CD14-positive monocyte (primary cell): ENCODE results near the gene C1orf87. TPM values are rescaled to one million over a fixed set of nuclear protein-coding genes. Genes with fewer than 3 reads are reported as not detected.

Source experiments
- DNase-seq, 3 donors: peaks; one replicate each; pipeline ENCODE4 v3.0.0-alpha.2; 2011 to 2022
- H2AFZ ChIP-seq: 2 replicates; pipeline ENCODE4 v1.6.0; 2012; ENCODE audit warnings: mild to moderate bottlenecking, low read depth, low read length, inconsistent platforms; ENCODE audit not compliant: insufficient read depth, poor library complexity, severe bottlenecking
- H3K27ac ChIP-seq, 2 donors: 1 replicate in 1 of 2; 2 replicates in 1 of 2; pipeline ENCODE4 v1.5.1; 2012 to 2013; ENCODE audit warnings: low read length in 2 of 2, control low read depth in 1 of 2, inconsistent platforms in 1 of 2, low read depth in 1 of 2, mild to moderate bottlenecking in 1 of 2
- H3K27me3 ChIP-seq, 2 donors: one replicate each; pipeline versions ENCODE4 v1.6.0 to v1.6.1; 2011 to 2013; ENCODE audit warnings: low read length in 2 of 2; ENCODE audit not compliant: control insufficient read depth in 2 of 2, insufficient read depth in 2 of 2
- H3K36me3 ChIP-seq, 2 donors: replicated peaks in 1 of 2; 1 replicate in 1 of 2; 2 replicates in 1 of 2; pipeline versions ENCODE4 v1.5.1 to v1.6.1; 2012 to 2013; ENCODE audit warnings: low read length in 2 of 2, control low read depth in 1 of 2, inconsistent platforms in 1 of 2, mild to moderate bottlenecking in 1 of 2; ENCODE audit not compliant: insufficient read depth in 2 of 2, control insufficient read depth in 1 of 2
- H3K4me1 ChIP-seq, 2 donors: 1 replicate in 1 of 2; 2 replicates in 1 of 2; pipeline versions ENCODE4 v1.5.1 to v1.6.1; 2012 to 2013; ENCODE audit warnings: low read length in 2 of 2, control low read depth in 1 of 2, inconsistent platforms in 1 of 2, mild to moderate bottlenecking in 1 of 2, moderate library complexity in 1 of 2; ENCODE audit not compliant: insufficient read depth in 2 of 2, control insufficient read depth in 1 of 2
- H3K4me2 ChIP-seq: replicated peaks from 2 replicates; pipeline ENCODE3; 2012; ENCODE audit warnings: low read length, moderate library complexity, mild to moderate bottlenecking; ENCODE audit not compliant: poor library complexity, severe bottlenecking; ENCODE audit errors: extremely low read depth
- H3K4me3 ChIP-seq, 3 experiments: fragments of 200-600 bp in 1 of 3; sonication (generic) in 1 of 3; replicated peaks in 1 of 3; 1 replicate in 2 of 3; 2 replicates in 1 of 3; pipeline ENCODE4 v1.5.1; 2011 to 2013; ENCODE audit warnings: low read length in 3 of 3, mild to moderate bottlenecking in 3 of 3, control low read depth in 2 of 3, low read depth in 2 of 3, inconsistent platforms in 1 of 3, moderate library complexity in 1 of 3
- H3K79me2 ChIP-seq: 2 replicates; pipeline ENCODE4 v1.6.0; 2012; ENCODE audit warnings: mild to moderate bottlenecking, control low read depth, inconsistent platforms, low read length, moderate library complexity; ENCODE audit not compliant: insufficient read depth
- H3K9ac ChIP-seq: 2 replicates; pipeline ENCODE4 v1.6.0; 2017; ENCODE audit warnings: low read length, mild to moderate bottlenecking; ENCODE audit not compliant: insufficient read depth, poor library complexity, severe bottlenecking
- H3K9me3 ChIP-seq, 2 donors: replicated peaks in 1 of 2; 1 replicate in 1 of 2; 2 replicates in 1 of 2; pipeline versions ENCODE4 v1.5.1 to v1.6.1; 2012 to 2013; ENCODE audit warnings: low read length in 2 of 2, control low read depth in 1 of 2; ENCODE audit not compliant: control insufficient read depth in 1 of 2, insufficient read depth in 1 of 2
- H4K20me1 ChIP-seq: 2 replicates; pipeline ENCODE4 v1.6.0; 2012; ENCODE audit warnings: mild to moderate bottlenecking, low read length, control low read depth, moderate library complexity; ENCODE audit not compliant: insufficient read depth
- H3K27ac Mint-ChIP-seq, 7 donors: one replicate each; pipeline ENCODE4 v1.8.0; 2020; ENCODE audit warnings: mild to moderate bottlenecking in 7 of 7, mixed read lengths in 7 of 7, moderate library complexity in 6 of 7, inconsistent platforms in 2 of 7
- H3K27me3 Mint-ChIP-seq, 3 donors: one replicate each; pipeline ENCODE4 v1.8.0; 2021 to 2022; ENCODE audit warnings: low read depth in 3 of 3, mild to moderate bottlenecking in 3 of 3, mixed read lengths in 3 of 3, moderate library complexity in 3 of 3, inconsistent platforms in 1 of 3
- H3K36me3 Mint-ChIP-seq, 2 donors: one replicate each; pipeline ENCODE4 v1.8.0; 2020; ENCODE audit warnings: mixed read lengths in 2 of 2, inconsistent platforms in 1 of 2, mild to moderate bottlenecking in 1 of 2
- H3K4me1 Mint-ChIP-seq: one replicate; pipeline ENCODE4 v1.8.0; 2020; ENCODE audit warnings: mild to moderate bottlenecking, mixed read lengths
- H3K4me3 Mint-ChIP-seq, 2 donors: one replicate each; pipeline ENCODE4 v1.8.0; 2020; ENCODE audit warnings: mild to moderate bottlenecking in 2 of 2, mixed read lengths in 2 of 2, moderate library complexity in 1 of 2
- H3K9me3 Mint-ChIP-seq, 7 donors: one replicate each; pipeline ENCODE4 v1.8.0; 2020 to 2022; ENCODE audit warnings: mixed read lengths in 7 of 7, mild to moderate bottlenecking in 6 of 7, moderate library complexity in 6 of 7, inconsistent platforms in 2 of 7
- WGBS: methylation state at CpG from one replicate; pipeline ENCODE4 v1.1.5; 2013; ENCODE audit warnings: missing lambda C conversion rate; ENCODE audit not compliant: insufficient coverage; 5-methylcytosine and 5-hydroxymethylcytosine counted together
- intact Hi-C, 2 donors: fragments of 100-400 bp; cut with micrococcal nuclease; formaldehyde crosslinking; loops; one replicate each; pipeline versions ENCODE4 v1.15.0 to v1.15.1; 2023
- polyA plus RNA-seq, 3 donors: library from polyadenylated mRNA; depleted of rRNA in 1 of 3; unstranded in 2 of 3; stranded (reverse) in 1 of 3; fragments of 300-500 nt in 2 of 3; fragments of >200 nt in 1 of 3; fragmentation: Illumina TruSeq in 2 of 3; gene quantifications; 1 replicate in 2 of 3; 2 replicates in 1 of 3; pipeline ENCODE4 v1.2.3, GENCODE V29; 2012 to 2021
- TF ChIP-seq, protein P1 (sequence below): fragments of 200-600 bp; IDR thresholded peaks from one replicate; pipeline ENCODE4 v1.8.0; 2022; ENCODE audit warnings: antibody characterized with exemption, mild to moderate bottlenecking

The C1orf87 gene
- polyA plus RNA-seq, 3 donors, result not detected

DNA sequence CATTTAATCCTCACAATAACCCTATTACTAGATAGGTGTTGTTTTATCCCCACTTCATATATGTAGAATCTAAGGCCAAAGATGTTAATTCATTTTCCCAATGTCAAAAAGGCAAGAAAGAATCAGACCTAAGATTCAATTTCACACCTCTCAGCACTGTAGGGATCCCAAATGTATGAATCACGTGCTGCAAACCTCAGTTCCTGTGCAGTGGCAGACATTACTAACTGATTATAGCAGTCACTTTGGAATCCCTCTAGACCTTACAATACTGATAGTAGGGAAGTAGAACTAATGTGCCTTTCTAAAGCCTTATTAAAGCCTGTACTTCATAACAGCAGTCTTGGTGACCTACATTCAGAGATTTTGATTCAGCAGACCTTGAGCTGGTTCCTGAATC, 2.3 kb downstream of the C1orf87 start:
- H3K79me2 ChIP-seq, result no peaks in the 10 kb centered on the region
- H3K4me1 ChIP-seq, result no peaks in the 10 kb centered on the region
- no peak overlapping the region for H3K9ac ChIP-seq
- H3K27ac Mint-ChIP-seq, result no peak overlapping the region
- H3K4me3 Mint-ChIP-seq, result no peak overlapping the region
- peaks cover 2% of the 10 kb centered on the region for H3K4me1 Mint-ChIP-seq
- TF ChIP-seq, protein P1, sequence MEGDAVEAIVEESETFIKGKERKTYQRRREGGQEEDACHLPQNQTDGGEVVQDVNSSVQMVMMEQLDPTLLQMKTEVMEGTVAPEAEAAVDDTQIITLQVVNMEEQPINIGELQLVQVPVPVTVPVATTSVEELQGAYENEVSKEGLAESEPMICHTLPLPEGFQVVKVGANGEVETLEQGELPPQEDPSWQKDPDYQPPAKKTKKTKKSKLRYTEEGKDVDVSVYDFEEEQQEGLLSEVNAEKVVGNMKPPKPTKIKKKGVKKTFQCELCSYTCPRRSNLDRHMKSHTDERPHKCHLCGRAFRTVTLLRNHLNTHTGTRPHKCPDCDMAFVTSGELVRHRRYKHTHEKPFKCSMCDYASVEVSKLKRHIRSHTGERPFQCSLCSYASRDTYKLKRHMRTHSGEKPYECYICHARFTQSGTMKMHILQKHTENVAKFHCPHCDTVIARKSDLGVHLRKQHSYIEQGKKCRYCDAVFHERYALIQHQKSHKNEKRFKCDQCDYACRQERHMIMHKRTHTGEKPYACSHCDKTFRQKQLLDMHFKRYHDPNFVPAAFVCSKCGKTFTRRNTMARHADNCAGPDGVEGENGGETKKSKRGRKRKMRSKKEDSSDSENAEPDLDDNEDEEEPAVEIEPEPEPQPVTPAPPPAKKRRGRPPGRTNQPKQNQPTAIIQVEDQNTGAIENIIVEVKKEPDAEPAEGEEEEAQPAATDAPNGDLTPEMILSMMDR, result no peak
- H3K9me3 Mint-ChIP-seq, result peaks cover 0 to 11% (median 4%) of the 10 kb centered on the region in 7 donors
- H3K4me2 ChIP-seq, result no peak overlapping the region
- peaks cover 4 to 7% of the 10 kb centered on the region in 2 donors for H3K9me3 ChIP-seq
- DNase-seq, result no peak
- peaks cover 0 to 3% of the 10 kb centered on the region in 2 donors for H3K36me3 Mint-ChIP-seq
- H3K27me3 Mint-ChIP-seq, result peaks cover 23 to 27% (median 26%) of the 10 kb centered on the region in 3 donors
- WGBS, result no CpG with 5 or more reads among the region's 1 CpG
- H3K27me3 ChIP-seq, result peaks cover 33 to 36% of the 10 kb centered on the region in 2 donors
- no peak overlapping the region for H3K4me3 ChIP-seq
- no peaks in the 10 kb centered on the region for H4K20me1 ChIP-seq
- no peaks in the 10 kb centered on the region for H3K36me3 ChIP-seq
- H2AFZ ChIP-seq, result no peak overlapping the region
- intact Hi-C loops, result no loop called here
- no peak overlapping the region for H3K27ac ChIP-seq

DNA sequence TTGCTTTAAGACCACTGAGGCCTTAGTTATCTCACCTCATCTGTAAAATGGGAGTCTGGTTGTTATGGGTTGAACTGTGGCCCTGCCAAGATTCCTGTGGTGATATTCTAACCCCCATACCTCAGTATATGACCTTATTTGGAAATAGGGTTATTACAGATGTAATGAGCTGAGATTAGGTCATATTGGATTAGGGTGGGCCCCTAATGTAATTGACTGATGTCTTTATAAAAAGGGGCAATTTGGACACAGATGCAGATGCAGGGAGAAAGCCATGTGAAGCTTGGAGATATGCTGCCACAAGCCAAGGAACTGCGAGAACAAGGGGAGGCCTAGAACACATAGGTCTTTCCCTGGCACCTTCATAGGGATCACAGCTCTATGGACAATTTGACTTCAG, 3.9 kb downstream of the C1orf87 start:
- Histone ChIP-seq H3K9me3 (peaks cover 4 to 7% of the 10 kb centered on the region in 2 donors), H3K4me1 (no peaks in the 10 kb centered on the region), H3K79me2 (no peaks in the 10 kb centered on the region), H3K27me3 (peaks cover 24 to 26% of the 10 kb centered on the region in 2 donors), H3K36me3 (no peaks in the 10 kb centered on the region), H3K27ac (no peak overlapping the region), H3K4me2 (no peak overlapping the region), H3K9ac (no peak overlapping the region), H2AFZ (no peak overlapping the region), H4K20me1 (no peaks in the 10 kb centered on the region), H3K4me3 (no peak overlapping the region)
- Mint-ChIP-seq H3K9me3 (peaks cover 0 to 10% (median 4%) of the 10 kb centered on the region in 7 donors), H3K27me3 (peaks cover 16 to 23% (median 19%) of the 10 kb centered on the region in 3 donors), H3K27ac (no peak overlapping the region), H3K4me1 (peaks cover 2% of the 10 kb centered on the region), H3K4me3 (no peak overlapping the region), H3K36me3 (peaks cover 0 to 3% of the 10 kb centered on the region in 2 donors)
- intact Hi-C loops, result no loop called here
- no peak for DNase-seq
- WGBS, result 100% methylated on average over 1 of the region's 1 CpG
- TF ChIP-seq, protein P1, result no peak
